GM12891 (cell line): ENCODE measurements around the gene BICD1.

Source experiments
- POLR2A ChIP-seq: IDR thresholded peaks from 2 replicates; pipeline ENCODE4 v1.6.1; 2011; ENCODE audit warnings: low read depth, low read length, control low read depth
- POLR2AphosphoS5 ChIP-seq: IDR thresholded peaks from 2 replicates; pipeline ENCODE4 v1.6.1; 2011; ENCODE audit warnings: low read depth, low read length, control low read depth
- SPI1 ChIP-seq: IDR thresholded peaks from 2 replicates; pipeline ENCODE4 v1.6.1; 2011; ENCODE audit warnings: low read depth, low read length, control low read depth
- TAF1 ChIP-seq: IDR thresholded peaks from 2 replicates; pipeline ENCODE4 v1.6.1; 2011; ENCODE audit warnings: low read depth, low read length, control low read depth

GRCh38 chr12:32223941-32224340 is 117.3 kb downstream of the BICD1 start:
- TF ChIP-seq POLR2AphosphoS5, result no peak
- no peak for TF ChIP-seq TAF1
- TF ChIP-seq POLR2A, result no peak
- TF ChIP-seq SPI1, result no peak
